ENCODE results near the gene PROCR.
A peak's percentile ranks its signal among the peaks of the same experiment; 100 is the strongest.

GRCh38 chr20:35207950-35208611 is 36.2 kb downstream of the PROCR start:
- peak in 1 of 3 donors; percentile 83 for TF ChIP-seq CTCF (IDR thresholded peaks at IDR 0.05)
- no peak for TF ChIP-seq POLR2A (IDR thresholded peaks at IDR 0.05)

All from lower leg skin (tissue), 3 donors.